ENCODE results near the gene SYNM.

Gene SYNM

DNA sequence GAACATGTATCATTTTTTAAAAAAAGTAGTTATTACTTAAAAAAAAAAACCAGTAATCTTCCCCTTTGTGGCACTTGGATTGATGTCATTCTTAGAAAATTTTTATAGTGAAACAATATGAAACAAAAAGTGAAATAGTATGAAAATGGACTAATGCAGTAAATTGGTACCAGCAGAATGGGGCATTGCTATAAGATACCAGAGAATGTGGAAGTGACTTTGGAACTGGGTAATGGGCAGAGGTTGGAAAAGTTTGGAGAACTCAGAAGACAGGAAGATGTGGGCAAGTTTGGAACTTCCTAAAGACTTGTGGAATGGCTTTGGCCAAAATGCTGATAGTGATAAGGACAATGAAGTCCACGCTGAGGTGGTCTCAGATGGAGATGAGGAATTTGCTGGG, 77.9 kb downstream of the SYNM start:
- no peak overlapping the region for H3K4me3 ChIP-seq (ENCODE audit: low read length)
- no peaks in the 10 kb centered on the region for H3K9me3 ChIP-seq (ENCODE audit: control insufficient read depth, insufficient read depth, low read length)
- no peaks in the 10 kb centered on the region for H3K36me3 ChIP-seq (ENCODE audit: control insufficient read depth, low read length)
- no peaks in the 10 kb centered on the region for H4K20me1 ChIP-seq (ENCODE audit: control insufficient read depth, insufficient read depth, low read depth, low read length)
- H3K9me2 ChIP-seq (replicated peaks; ENCODE audit: control insufficient read depth, low read length): no peaks in the 10 kb centered on the region
- H3K4me1 ChIP-seq (ENCODE audit: control insufficient read depth, low read length): no peaks in the 10 kb centered on the region
- H3K27ac ChIP-seq (ENCODE audit: low read depth, low read length): no peak overlapping the region
- TF ChIP-seq, protein P1, sequence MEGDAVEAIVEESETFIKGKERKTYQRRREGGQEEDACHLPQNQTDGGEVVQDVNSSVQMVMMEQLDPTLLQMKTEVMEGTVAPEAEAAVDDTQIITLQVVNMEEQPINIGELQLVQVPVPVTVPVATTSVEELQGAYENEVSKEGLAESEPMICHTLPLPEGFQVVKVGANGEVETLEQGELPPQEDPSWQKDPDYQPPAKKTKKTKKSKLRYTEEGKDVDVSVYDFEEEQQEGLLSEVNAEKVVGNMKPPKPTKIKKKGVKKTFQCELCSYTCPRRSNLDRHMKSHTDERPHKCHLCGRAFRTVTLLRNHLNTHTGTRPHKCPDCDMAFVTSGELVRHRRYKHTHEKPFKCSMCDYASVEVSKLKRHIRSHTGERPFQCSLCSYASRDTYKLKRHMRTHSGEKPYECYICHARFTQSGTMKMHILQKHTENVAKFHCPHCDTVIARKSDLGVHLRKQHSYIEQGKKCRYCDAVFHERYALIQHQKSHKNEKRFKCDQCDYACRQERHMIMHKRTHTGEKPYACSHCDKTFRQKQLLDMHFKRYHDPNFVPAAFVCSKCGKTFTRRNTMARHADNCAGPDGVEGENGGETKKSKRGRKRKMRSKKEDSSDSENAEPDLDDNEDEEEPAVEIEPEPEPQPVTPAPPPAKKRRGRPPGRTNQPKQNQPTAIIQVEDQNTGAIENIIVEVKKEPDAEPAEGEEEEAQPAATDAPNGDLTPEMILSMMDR (IDR thresholded peaks at IDR 0.05; ENCODE audit: low read depth, low read length, poor library complexity, severe bottlenecking): no peak
- no peak for TF ChIP-seq EZH2phosphoT487 (IDR thresholded peaks at IDR 0.05; ENCODE audit: borderline replicate concordance, low read length)
- no peak overlapping the region for H3K4me2 ChIP-seq (ENCODE audit: low read length)
- H3F3A ChIP-seq (ENCODE audit: control insufficient read depth, insufficient read depth): no peaks in the 10 kb centered on the region
- no peaks in the 10 kb centered on the region for H3K27me3 ChIP-seq (ENCODE audit: control insufficient read depth, low read length)
- no peaks in the 10 kb centered on the region for H3K79me2 ChIP-seq (ENCODE audit: control insufficient read depth, low read length)
